Middle frontal gyrus (tissue), 1 donor: ENCODE results near the gene ADAMTS10.
A peak's percentile ranks its signal among the peaks of the same experiment; 100 is the strongest.
"Not testable (repeated sequence)": the region's sequence is repeated elsewhere in the genome, so short reads cannot be mapped to it uniquely, and the experiment has no call there.

ENCODE experiments used
- DNase-seq: peaks from one replicate; pipeline ENCODE4 v3.0.0-alpha.2; 2015; ENCODE audit warnings: low spot score; ENCODE audit errors: extremely low spot score

Gene ADAMTS10

GRCh38 chr19:8595651-8596050 lies 14.9 kb downstream of the ADAMTS10 start:
- DNase-seq = no peak

GRCh38 chr19:8593931-8594330 lies 16.6 kb downstream of the ADAMTS10 start:
- no peak for DNase-seq

GRCh38 chr19:8592231-8593009 lies 18.1 kb downstream of the ADAMTS10 start:
- DNase-seq = peak; percentile 88

- DNase-seq = no peak
Measured at GRCh38 chr19:8589177-8589714, 21.3 kb downstream of the ADAMTS10 start.

- DNase-seq = no peak
Measured at GRCh38 chr19:8585894-8586750, 24.4 kb downstream of the ADAMTS10 start.

- DNase-seq = no peak
Measured at GRCh38 chr19:8584965-8585893, 25.3 kb downstream of the ADAMTS10 start.

- no peak for DNase-seq
Measured at GRCh38 chr19:8580710-8581281, 29.7 kb downstream of the ADAMTS10 start.

GRCh38 chr19:8578642-8579265 lies 31.8 kb downstream of the ADAMTS10 start:
- no peak for DNase-seq

- DNase-seq = no peak
Measured at GRCh38 chr19:8577741-8578140, 32.8 kb downstream of the ADAMTS10 start.

- DNase-seq = no peak
Measured at GRCh38 chr19:8577247-8577646, 33.3 kb downstream of the ADAMTS10 start, which contains the start of gene MYO1F. MYO1F (minus strand) TSS chr19:8577442; CDS start chr19:8577309, 133 bp downstream.

- DNase-seq = no peak
Measured at GRCh38 chr19:8576273-8576993, 34.1 kb downstream of the ADAMTS10 start.

GRCh38 chr19:8575467-8575997 lies 35.0 kb downstream of the ADAMTS10 start:
- no peak for DNase-seq

GRCh38 chr19:8574619-8574922 lies 35.9 kb downstream of the ADAMTS10 start:
- DNase-seq = not testable (repeated sequence)

GRCh38 chr19:8573316-8573715 lies 37.2 kb downstream of the ADAMTS10 start:
- DNase-seq = no peak

GRCh38 chr19:8571006-8571411 lies 39.5 kb downstream of the ADAMTS10 start:
- no peak for DNase-seq

GRCh38 chr19:8569066-8569771 lies 41.3 kb downstream of the ADAMTS10 start:
- DNase-seq = no peak

GRCh38 chr19:8567522-8568172 lies 42.9 kb downstream of the ADAMTS10 start:
- DNase-seq = no peak

GRCh38 chr19:8566855-8567254 lies 43.7 kb downstream of the ADAMTS10 start:
- no peak for DNase-seq
